22Rv1 (cell line): ENCODE measurements around the gene SNX10.

Source experiments
- CTCF ChIP-seq: fragments of 450-650 bp; IDR thresholded peaks from 2 replicates; pipeline ENCODE4 v1.5.1; 2017; ENCODE audit warnings: mild to moderate bottlenecking
- ZFX ChIP-seq: fragments of 450-650 bp; IDR thresholded peaks from 2 replicates; pipeline ENCODE4 v1.6.1; 2017; ENCODE audit warnings: antibody characterized with exemption, borderline replicate concordance

- TF ChIP-seq CTCF (no peak), ZFX (no peak)
Observed at GRCh38 chr7:26317211-26317610, 25.5 kb downstream of the SNX10 start.
